ENCODE data around the gene RABL2B. TPM values are rescaled to one million over a fixed set of nuclear protein-coding genes. Genes with fewer than 3 reads are reported as not detected.

Gene RABL2B
- total RNA-seq, 6 experiments from 2014 or later = 3.0 to 14.2 (median 9.5) TPM

DNA sequence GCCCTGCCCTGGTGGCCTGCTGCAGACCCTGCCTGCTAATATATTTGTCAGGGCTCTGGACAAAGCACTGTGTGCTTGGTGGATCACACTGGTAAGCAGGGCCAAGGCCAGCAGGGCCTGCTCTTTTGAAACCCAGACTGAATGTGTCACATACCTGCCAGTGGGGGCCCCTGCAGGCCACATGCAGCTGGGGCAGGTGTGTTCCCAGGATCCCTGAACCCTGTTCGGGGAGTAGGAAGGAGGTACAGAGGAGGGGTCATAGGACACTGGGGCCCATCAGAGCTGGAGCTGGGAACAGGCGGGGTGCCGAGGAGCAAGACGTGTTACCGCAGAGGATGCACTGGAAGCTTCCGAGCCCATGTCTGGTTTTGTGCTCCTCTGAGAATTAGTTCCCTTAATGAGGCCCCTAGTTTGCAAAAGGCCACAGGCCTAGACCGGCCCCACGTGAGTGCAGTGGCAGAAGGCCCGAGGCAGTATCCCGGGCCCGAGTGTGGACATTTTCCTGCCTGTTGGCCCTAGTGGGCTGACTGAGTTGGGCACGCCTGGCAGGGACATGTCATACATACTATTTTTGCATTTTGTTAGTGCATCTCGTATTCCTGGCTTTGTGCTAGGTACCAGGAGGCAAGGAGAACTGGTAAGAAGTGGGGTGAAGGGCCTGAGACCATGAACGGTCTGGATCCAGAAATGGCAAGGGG, 56.6 kb downstream of the RABL2B start:
- no peak for TF ChIP-seq POLR2A (IDR thresholded peaks at IDR 0.05)
- TF ChIP-seq, protein P1, sequence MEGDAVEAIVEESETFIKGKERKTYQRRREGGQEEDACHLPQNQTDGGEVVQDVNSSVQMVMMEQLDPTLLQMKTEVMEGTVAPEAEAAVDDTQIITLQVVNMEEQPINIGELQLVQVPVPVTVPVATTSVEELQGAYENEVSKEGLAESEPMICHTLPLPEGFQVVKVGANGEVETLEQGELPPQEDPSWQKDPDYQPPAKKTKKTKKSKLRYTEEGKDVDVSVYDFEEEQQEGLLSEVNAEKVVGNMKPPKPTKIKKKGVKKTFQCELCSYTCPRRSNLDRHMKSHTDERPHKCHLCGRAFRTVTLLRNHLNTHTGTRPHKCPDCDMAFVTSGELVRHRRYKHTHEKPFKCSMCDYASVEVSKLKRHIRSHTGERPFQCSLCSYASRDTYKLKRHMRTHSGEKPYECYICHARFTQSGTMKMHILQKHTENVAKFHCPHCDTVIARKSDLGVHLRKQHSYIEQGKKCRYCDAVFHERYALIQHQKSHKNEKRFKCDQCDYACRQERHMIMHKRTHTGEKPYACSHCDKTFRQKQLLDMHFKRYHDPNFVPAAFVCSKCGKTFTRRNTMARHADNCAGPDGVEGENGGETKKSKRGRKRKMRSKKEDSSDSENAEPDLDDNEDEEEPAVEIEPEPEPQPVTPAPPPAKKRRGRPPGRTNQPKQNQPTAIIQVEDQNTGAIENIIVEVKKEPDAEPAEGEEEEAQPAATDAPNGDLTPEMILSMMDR (IDR thresholded peaks at IDR 0.05) = no peak
- Histone ChIP-seq H3K4me1 (no peaks in the 10 kb centered on the region), H3K9me3 (no peaks in the 10 kb centered on the region), H3K27ac (no peak overlapping the region), H3K36me3 (peaks cover 0 to 20% (median 3%) of the 10 kb centered on the region in 4 donors), H3K4me3 (no peak overlapping the region), H3K27me3 (no peaks in the 10 kb centered on the region)
- 61% methylated on average over 4 of the region's 14 CpGs for WGBS (ENCODE audit: insufficient coverage, low coverage, low lambda C conversion rate, missing lambda C conversion rate)
- intact Hi-C loops (cut with DNase I) = no loop called here
- peak in 2 of 3 donors; percentile 39 to 43 for DNase-seq
- no peak for ATAC-seq

DNA sequence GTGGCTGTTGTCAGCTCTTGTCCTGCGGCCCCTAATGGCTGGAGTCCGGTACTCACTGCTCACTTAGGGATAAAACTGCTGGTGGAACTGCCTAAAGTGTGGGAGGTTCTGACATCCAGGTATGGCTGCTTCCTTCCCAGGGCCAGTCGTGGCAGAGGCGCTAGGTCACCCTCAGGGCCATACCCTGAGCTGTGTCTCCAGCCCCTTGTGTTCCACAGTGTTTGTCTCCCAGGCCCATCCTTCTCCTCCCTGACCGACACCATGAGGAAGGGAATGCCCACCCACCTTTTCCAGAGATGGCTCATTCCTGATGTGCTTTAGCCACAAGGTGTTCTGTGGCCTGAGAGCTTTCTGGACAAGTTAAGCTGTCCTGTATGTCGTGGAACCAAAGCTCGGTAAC, 57.8 kb downstream of the RABL2B start:
- Histone ChIP-seq H3K27ac (no peak overlapping the region), H3K4me1 (no peaks in the 10 kb centered on the region), H3K4me3 (no peak overlapping the region), H3K36me3 (peaks cover 0 to 20% (median 3%) of the 10 kb centered on the region in 4 donors), H3K9me3 (no peaks in the 10 kb centered on the region), H3K27me3 (no peaks in the 10 kb centered on the region)
- TF ChIP-seq, protein P1 (IDR thresholded peaks at IDR 0.05) = no peak
- no peak for TF ChIP-seq POLR2A (IDR thresholded peaks at IDR 0.05)
- ATAC-seq = no peak
- intact Hi-C loops (cut with DNase I) = no loop called here
- DNase-seq = peak in 1 of 3 donors; percentile 26
- WGBS (ENCODE audit: insufficient coverage, low coverage, low lambda C conversion rate, missing lambda C conversion rate) = 83% methylated on average over 3 of the region's 7 CpGs

DNA sequence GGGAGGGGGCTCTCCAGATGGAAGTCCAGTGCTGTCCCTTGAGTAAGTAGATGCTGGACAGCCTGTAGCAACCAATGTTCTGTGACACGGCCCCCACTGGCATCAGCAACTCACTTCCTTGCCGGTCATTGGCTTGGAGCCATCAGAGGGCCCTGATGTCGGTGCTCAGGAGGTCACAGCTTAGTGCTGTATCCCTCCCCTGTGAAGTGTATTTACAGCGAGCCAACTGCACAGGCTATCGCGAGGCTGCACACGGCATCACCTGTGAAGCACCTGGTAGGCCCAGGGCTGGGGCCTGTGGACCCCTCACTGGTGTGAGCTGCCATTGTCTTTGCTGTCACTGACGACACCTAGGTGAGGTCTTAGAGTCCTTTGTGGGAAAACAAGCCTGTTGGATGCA, 58.8 kb downstream of the RABL2B start:
- intact Hi-C loops (cut with DNase I) = no loop called here
- 93% methylated on average over 5 of the region's 8 CpGs for WGBS (ENCODE audit: insufficient coverage, low coverage, low lambda C conversion rate, missing lambda C conversion rate)
- Histone ChIP-seq H3K4me1 (no peaks in the 10 kb centered on the region), H3K36me3 (peaks cover 0 to 20% (median 3%) of the 10 kb centered on the region in 4 donors), H3K27ac (no peak overlapping the region), H3K27me3 (no peaks in the 10 kb centered on the region), H3K9me3 (no peaks in the 10 kb centered on the region), H3K4me3 (no peak overlapping the region)
- TF ChIP-seq, protein P1 (IDR thresholded peaks at IDR 0.05) = no peak
- TF ChIP-seq POLR2A (IDR thresholded peaks at IDR 0.05) = no peak
- ATAC-seq (no peak), DNase-seq (peak in 1 of 3 donors; percentile 36)

DNA sequence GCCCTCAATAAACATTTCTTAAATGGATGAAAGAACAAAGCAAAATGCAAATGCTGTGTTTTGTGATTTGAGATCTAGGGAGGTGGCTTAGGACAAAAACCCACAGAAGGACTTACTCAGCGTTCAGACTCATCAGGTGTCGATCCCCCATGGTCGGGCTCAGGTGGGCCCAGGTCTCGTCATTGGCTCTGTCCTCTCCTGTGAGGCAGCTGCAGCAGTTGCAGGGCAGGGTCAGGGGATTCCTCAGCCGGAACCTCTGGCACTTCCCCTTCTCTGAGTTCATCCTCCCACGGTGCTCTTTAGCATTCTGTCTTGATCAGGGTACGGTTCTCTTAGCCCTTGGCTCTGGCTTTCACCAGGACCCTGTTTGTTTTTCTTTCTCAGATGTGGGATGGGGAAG, 59.4 kb downstream of the RABL2B start:
- TF ChIP-seq, protein P1 (IDR thresholded peaks at IDR 0.05) = no peak
- no peak for TF ChIP-seq POLR2A (IDR thresholded peaks at IDR 0.05)
- H3K4me1 ChIP-seq = no peaks in the 10 kb centered on the region
- H3K4me3 ChIP-seq = no peak overlapping the region
- no peaks in the 10 kb centered on the region for H3K9me3 ChIP-seq
- DNase-seq (no peak), ATAC-seq (no peak)
- peaks cover 0 to 20% (median 3%) of the 10 kb centered on the region in 4 donors for H3K36me3 ChIP-seq
- H3K27ac ChIP-seq = no peak overlapping the region
- H3K27me3 ChIP-seq = no peaks in the 10 kb centered on the region
- intact Hi-C loops (cut with DNase I) = no loop called here
- WGBS (ENCODE audit: insufficient coverage, low coverage, low lambda C conversion rate, missing lambda C conversion rate) = 80% methylated on average over 1 of the region's 7 CpGs

Measured in right lobe of liver (tissue), 6 donors.